Stimulated activated CD4-positive, alpha-beta T cell treated with anti-CD3 and anti-CD28 coated beads, Interleukin-15, amount 100 ng/mL, for 24 hours (primary cell): ENCODE results near the gene SYCP1.
A peak's percentile ranks its signal among the peaks of the same experiment; 100 is the strongest.
"Not testable (repeated sequence)": the region's sequence is repeated elsewhere in the genome, so short reads cannot be mapped to it uniquely, and the experiment has no call there.

Experiments used
- DNase-seq: peaks from one replicate; pipeline ENCODE4 v3.0.0-alpha.2; 2020

The SYCP1 gene

GRCh38 chr1:114854693-114855320 lies at the start of gene SYCP1:
Gene SYCP1 (plus strand): TSS chr1:114854863. CDS start chr1:114855465, 602 bp downstream.
- DNase-seq, result peak; percentile 2

GRCh38 chr1:114819869-114820268 lies 34.8 kb upstream of the SYCP1 start:
- DNase-seq, result no peak

GRCh38 chr1:114820392-114820791 lies 34.3 kb upstream of the SYCP1 start:
- no peak for DNase-seq

GRCh38 chr1:114821978-114822377 lies 32.7 kb upstream of the SYCP1 start:
- no peak for DNase-seq

GRCh38 chr1:114828251-114828650 lies 26.4 kb upstream of the SYCP1 start:
- no peak for DNase-seq

GRCh38 chr1:114830075-114830474 lies 24.6 kb upstream of the SYCP1 start:
- DNase-seq, result not testable (repeated sequence)

- no peak for DNase-seq
These were observed 23.2 kb upstream of the SYCP1 start for GRCh38 chr1:114831276-114831994.

GRCh38 chr1:114832057-114832456 lies 22.6 kb upstream of the SYCP1 start:
- DNase-seq, result no peak

GRCh38 chr1:114833421-114833820 lies 21.2 kb upstream of the SYCP1 start:
- no peak for DNase-seq

- DNase-seq, result no peak
These were observed 10.4 kb upstream of the SYCP1 start for GRCh38 chr1:114844270-114844669.

GRCh38 chr1:114853584-114853983 lies 1.1 kb upstream of the SYCP1 start:
- DNase-seq, result no peak

- no peak for DNase-seq
These were observed 6.7 kb downstream of the SYCP1 start for GRCh38 chr1:114861384-114861783.

- DNase-seq, result no peak
These were observed 37.7 kb downstream of the SYCP1 start for GRCh38 chr1:114892194-114892918.

GRCh38 chr1:114896795-114897194 lies 42.1 kb downstream of the SYCP1 start:
- DNase-seq, result no peak

- no peak for DNase-seq
These were observed 47.2 kb downstream of the SYCP1 start for GRCh38 chr1:114901814-114902213.

GRCh38 chr1:114902343-114902742 lies 47.7 kb downstream of the SYCP1 start:
- DNase-seq, result no peak

GRCh38 chr1:114903480-114903879 lies 48.8 kb downstream of the SYCP1 start:
- DNase-seq, result no peak

GRCh38 chr1:114915720-114916119 lies 61.1 kb downstream of the SYCP1 start:
- DNase-seq, result not testable (repeated sequence)

GRCh38 chr1:114926607-114927006 lies 71.9 kb downstream of the SYCP1 start:
- no peak for DNase-seq

- no peak for DNase-seq
These were observed 72.7 kb downstream of the SYCP1 start for GRCh38 chr1:114927401-114927800.

GRCh38 chr1:114956570-114956969 lies 101.9 kb downstream of the SYCP1 start:
- no peak for DNase-seq

GRCh38 chr1:114959423-114959822 lies 104.8 kb downstream of the SYCP1 start:
- no peak for DNase-seq

GRCh38 chr1:114976891-114977290 lies 122.2 kb downstream of the SYCP1 start:
- DNase-seq, result no peak
